HG02588 (cell line): ENCODE measurements around the gene TMCO2.

Experiments used
- ATAC-seq: cut with Tn5 transposase; IDR thresholded peaks from one replicate; pipeline ENCODE4 v1.9.1; 2021; ENCODE audit warnings: mild to moderate bottlenecking, moderate library complexity; ENCODE audit not compliant: unreplicated experiment

Gene TMCO2

DNA sequence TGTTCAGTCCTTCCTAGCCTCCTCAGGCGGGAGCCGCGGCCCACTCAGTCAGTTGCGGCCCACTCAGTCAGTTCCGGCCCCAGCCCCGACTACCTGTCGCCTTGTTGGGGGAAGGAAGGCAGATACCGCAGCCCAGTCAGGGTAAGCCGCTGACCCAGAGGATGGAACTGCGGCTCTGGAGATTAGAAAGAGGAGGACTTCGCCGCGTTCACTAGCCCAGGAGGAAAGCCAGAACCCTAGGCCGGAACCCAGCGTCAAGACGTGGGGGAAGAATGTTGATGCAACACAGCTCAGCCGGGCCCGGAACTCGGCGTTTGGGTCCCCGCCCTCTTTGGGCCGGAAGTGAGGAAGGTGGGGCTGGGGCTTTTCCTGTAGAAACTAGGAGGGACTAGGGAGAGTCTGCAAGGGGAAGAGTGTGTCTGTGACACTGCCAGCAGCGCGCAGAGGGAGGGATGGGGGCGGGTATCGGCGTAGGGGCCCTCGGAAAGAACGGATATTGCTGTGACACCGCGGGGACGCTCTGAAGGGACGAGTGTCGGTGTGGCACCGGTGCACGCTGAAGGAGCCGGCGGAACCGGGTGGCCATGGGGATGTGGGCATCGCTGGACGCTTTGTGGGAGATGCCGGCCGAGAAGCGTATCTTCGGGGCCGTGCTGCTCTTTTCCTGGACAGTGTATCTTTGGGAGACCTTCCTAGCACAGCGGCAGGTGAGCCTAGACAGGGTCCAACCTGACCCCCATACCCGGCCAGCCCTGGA lies 10.1 kb downstream of the TMCO2 start, which contains the start of gene ZMPSTE24:
Gene ZMPSTE24, plus strand, starts transcription at position 549 of the 757 bp plus-strand sequence. Its CDS starts 36 bp downstream, at position 585.
- peak; percentile 93 for ATAC-seq

DNA sequence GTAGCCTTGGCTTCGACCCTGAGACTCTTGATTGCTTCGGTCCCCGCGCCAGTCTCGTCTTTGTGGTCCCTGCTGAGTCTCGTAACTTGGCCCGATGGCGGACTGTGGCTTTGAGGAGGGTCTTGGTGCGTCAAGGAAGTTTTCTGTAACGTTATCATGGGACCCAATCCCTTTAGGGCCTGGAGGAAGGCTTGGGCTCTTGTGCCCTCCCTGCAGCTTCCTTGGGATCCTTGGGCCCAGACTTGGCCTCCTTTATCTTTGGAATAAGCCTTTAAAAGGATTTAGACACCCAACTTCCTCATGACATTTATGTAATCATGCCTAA lies 10.7 kb downstream of the TMCO2 start:
- ATAC-seq = no peak

DNA sequence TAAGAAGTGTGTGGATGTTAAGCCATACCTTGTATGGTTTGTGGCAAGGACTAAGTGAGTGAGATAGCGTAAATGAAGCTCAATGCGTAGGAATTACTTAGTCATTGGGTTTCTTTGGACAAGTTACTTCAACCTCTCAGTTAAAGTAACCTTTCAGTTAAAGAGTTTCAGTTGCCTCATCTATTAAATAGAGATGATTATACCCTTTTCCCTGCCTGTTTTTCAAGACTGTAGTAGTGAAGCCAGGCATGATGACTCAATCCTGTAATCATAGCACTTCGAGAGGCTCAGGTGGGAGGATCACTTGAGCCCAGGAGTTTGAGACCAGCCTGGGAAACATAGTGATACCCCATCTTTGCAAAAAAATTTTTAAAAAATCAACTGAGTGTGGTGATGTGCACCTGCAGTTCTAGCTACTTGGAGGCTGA lies 16.6 kb downstream of the TMCO2 start:
- no peak for ATAC-seq

DNA sequence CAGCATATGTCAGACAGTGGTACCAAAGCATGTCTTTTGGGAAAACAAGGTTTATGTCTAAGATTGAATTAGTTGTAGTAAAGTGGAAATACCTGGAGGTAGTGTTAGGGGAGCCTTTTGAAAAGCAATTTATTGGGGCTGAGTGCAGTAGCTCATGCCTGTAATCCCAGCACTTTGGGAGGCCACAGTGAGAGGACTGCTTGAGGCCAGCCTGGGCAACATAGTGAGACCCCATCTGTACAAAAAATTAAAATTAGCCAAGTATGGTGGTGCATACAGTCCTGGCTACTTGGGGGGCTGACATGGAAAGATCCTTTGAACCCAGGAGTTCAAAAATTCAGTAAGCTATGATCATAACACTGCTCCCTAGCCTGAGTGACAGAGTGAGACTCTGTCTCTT lies 17.6 kb downstream of the TMCO2 start:
- ATAC-seq = no peak

DNA sequence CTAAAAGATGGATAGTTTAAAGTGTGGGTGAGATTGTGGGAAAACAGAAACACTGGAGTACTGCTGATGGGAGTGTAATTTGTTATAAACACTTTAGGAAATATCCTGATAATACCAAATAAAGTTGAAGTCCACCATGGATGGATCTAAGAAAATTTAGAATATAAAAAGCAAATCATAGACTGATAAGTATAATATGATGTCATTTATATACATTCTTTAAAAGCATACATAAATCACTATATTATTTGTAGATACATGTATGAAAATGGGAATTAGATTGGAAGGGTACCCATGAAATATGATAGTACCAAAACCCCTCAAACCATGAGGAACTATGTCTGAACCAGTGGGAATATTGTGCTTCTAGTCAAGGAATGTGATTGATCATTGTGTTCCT lies 18.2 kb downstream of the TMCO2 start:
- no peak for ATAC-seq

DNA sequence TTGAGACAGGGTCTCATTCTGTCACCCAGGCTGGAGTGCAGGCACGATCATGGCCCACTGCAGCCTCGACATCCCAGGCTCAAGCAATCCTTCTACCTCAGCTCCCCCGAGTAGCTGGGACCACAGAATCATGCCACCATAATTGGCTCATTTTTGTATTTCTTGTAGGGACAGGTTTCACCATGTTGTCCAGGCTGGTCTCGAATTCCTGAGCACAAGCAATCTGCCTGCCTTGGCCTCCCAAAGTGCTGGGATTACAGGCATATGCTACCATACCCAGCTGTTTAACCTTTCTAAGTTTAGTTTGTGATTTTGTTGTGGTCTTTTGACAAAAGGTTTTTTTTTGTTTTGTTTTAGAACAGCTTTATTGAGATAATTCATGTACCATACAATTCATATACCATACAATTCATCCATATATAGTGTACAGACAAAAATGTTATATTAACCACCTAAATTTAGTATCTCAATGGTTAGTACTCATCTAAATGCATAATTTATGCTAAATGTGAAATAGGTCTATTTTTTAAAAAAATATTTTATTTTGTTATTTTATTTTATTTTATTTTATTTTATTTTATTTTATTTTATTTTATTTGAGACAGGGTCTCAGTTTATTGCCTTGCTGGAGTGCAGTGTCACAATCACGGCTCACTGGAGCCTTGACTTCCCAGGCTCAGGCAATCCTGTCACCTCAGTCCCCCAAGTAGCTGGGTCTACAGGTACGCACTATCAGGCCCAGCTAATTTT lies 19.2 kb downstream of the TMCO2 start:
- no peak for ATAC-seq

DNA sequence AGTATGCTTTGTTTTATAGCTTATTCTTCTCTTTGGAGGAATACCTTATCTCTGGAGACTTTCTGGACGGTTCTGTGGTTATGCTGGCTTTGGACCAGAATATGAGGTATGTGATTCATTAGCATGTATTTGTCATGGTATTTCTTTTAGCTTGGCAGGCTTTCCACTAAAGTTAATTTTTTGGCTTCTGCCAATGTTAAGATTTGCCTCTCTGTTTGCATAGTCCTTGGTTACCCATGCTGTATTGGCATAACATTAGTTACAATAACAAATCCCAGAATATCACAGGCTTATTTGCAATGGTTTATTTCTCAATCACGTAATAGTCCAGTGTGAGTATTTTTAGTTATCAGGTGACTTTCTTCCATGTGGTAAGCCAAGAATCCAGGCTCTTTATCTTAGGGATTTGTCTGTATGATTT lies 20.0 kb downstream of the TMCO2 start:
- no peak for ATAC-seq

DNA sequence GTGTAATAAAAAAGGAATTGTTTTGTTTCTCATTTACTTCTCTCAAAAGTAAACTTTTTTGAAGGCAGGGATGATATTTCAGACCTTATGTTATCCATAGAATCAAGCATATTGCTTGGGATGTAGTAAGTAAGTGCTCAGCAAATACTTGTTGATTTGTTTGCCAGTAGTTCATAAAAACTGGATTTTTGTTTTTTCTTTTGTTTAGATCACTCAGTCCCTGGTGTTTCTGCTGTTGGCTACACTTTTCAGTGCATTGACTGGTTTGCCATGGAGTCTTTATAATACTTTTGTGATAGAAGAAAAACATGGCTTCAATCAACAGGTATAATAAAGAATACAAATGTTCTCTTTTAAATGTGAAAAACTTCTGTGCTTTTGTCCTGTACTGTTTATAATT lies 20.5 kb downstream of the TMCO2 start:
- ATAC-seq = no peak

DNA sequence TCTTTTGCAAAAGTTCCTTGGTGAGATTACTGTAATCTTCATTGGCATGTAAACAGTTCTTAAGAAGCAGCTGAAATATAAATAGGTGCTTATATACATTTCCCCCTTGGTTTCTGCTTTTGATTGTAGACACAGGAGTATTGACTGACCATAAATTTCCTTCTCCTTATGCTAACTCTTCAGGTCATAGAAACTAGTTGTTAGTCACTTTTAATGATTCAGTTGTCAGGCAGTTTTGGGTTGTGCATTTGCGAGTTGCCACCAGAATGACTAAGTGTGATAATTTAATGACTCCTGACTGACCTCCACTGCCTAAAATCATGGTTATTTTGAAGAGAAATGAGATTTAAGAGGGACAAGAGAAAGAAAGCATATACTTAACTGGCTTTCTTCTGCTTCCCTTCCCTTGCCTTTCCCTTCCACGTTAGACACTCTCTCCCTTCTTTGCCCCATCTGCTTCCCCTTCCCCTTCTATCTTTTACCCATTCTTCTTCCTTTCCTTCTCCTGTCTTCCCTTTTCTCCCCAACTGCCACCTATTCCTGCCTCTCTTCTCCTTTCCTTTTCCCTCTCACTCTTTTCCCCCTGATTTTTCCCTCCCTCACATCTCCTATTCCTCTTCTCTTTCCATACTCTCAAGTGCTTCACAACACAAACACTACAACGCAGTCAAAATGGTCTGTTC lies 22.6 kb downstream of the TMCO2 start:
- ATAC-seq = no peak

DNA sequence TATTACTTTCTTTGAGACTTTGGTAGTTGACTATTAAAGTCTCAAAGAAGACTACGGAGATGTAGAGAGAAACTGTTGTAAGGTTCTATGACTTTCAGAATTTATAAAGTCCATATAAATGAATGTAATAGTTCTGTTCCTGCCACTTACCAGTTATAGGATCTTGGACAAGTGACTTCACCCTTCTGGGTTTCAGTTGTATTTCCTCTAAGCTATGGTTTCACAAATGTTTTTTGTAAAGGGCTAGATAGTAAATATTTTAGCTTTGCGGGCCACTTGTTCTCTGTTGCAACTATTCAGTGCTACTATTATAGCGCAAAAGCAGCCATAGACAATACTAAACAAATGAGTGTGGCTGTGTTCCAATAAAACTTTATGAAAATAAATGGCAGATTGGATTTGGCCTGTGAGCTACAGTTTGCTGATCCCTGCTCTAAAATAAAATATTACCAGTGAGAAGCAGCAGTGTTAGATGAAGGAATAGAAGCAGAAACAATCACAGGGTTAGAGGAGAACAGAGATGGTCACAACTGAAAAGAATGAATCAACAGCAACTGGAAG lies 25.0 kb downstream of the TMCO2 start:
- ATAC-seq = no peak

DNA sequence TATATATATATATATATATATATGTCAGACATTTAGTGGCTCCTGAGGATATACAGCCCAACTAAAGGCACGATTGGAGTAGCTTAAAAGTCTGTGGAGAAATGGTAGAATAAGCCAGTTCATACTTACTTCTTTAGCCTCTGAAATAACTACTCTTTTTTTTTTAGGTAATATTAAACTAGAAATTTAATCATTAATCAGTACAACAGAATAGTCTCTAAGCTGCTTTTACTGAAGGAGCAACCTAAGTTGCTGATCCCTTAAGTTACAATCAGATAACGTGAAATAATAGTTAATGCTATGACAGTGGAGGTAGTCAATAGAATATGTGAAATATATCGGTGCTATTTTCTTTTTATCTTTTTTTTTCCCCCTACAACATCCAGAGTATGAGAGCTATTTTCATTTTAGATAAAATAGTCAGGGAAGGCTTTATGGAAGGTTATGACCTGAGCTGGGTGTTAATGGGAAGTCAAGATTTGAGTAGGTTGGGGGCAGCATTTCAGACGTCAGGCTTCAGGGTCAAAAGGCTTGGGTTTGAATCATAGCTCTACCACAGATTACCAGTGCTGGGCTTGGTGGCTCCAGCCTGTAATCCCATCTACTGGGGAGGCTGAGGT lies 25.9 kb downstream of the TMCO2 start:
- no peak for ATAC-seq

DNA sequence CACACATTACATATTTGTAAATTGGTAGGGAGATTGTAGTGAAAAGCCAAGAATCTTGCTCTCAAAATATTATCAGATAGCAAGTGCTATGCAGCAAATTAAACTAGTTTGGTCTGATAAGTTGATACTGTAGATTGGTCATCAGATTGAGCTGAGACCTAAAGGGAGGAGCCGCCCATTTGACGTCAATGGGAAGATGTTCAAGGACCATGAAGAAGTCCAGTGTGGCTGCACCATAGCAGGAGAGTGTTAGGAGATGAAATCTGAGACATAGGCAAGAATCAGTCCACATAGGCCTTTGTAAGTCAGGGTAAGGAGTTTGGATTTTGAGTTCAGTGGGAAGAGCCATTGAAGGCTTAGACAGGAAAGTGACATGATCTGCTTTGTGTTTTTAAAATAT lies 26.6 kb downstream of the TMCO2 start:
- no peak for ATAC-seq

DNA sequence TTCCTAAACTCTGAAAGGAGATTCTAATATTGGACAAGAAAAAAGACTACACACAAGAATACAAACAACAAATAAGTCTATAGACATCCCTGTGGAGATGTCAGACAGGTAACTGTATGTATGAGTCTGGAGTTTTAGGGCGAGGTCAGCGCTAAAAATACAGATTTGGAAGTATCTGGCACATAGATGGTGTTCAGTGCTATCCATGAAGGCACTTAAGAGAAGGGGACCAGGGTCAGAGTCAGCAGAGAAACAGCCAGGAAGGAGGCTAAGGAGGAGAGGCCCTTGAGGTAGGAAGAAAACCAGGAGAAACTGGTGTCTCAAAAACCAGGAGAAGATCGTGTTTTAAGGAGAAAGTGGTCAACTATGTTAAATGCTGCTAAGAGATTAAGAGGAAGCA lies 28.4 kb downstream of the TMCO2 start:
- no peak for ATAC-seq

DNA sequence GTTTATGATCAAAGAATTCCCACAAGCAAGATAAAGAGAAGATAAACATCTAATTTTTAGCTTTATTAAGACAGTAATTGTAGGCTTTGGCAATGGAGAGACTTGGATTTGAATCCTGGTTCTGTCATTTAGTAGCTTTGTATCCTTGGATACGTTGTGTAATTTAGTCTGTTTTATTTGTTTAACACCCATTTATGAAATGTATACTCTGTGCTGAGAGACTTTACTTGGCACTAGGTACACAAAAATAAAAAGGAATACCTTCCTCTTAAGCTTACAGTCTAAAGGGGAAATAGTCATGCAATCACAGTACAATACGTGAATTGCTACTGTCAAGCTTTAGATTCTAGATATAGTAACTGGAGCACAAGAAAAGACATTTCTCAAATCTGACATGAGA lies 34.1 kb downstream of the TMCO2 start:
- no peak for ATAC-seq

DNA sequence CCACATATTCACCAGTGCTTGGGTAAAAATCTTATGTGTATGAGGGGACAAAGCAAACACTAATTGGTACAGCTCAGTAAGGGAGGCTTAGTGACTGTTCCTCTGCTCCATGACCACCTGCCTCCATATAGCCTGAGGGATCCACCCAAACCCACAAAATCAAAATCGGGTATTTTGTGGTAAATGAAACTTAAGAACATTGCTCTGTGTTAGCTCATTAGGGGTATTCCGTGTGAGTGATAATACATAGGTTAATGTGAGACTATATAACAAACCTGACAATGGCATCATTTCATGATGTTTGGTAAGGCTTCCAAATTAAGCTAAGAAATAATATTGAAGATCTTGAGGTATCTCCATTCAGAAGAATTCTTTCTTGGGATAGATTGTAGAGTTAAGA lies 43.6 kb downstream of the TMCO2 start:
- ATAC-seq = no peak

DNA sequence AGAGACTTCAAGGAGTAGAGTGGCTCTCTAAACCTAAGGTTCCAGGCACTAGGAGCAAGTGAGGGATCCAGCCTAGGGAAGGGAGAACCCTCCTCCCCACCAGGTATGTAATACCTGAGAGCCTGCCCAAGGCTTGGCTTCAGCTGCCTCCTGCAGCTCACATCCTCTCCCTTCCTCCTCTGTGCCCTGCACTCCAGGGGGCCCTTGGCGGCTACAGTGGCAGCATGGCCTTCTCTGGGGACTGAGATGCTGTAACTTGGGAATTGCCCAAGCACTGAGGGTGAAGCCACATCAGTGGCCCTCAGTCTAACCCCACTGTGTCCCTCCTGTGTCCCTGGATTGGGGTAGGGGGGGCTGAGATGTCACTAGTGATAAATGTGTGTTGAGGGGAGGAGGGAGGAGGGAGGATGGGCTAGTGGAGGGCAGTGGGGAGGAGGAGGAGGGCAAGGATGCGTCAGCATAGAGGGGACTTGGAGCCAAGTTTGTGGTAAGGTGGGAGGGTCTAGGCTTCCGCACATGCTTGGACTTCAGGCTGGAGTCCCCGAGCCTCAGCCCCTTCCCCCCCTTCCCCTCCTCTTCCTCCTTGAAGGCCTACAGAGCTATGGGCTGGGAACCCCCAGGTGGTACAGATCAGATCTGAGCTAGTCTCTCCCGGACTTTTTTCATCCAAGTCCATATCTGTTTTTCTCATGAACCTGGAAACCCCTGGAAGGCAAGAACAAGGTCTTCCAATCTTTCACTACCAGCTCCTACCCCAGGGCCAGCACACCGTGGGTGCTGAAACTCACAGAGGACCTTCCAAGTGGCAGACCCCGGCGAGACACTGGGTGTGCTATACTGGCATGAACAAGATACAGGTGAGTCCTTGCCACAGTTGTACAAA lies 51.9 kb downstream of the TMCO2 start:
- ATAC-seq = no peak

DNA sequence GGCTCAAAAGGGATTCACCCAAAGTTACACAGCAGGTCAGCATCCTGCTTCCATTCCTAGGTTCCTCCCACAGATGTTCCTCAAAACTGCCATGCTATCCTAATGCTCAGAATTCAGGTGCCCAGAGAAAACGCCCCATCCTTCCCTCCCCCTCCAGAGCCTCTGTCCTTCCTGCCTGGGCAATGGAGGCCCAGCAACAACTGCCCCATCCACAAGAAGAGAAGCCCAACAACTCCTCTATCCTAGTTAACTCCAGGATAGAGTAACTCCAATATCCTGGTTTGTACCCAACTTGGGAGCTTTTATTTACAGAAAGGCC lies 52.5 kb downstream of the TMCO2 start:
- ATAC-seq = no peak

DNA sequence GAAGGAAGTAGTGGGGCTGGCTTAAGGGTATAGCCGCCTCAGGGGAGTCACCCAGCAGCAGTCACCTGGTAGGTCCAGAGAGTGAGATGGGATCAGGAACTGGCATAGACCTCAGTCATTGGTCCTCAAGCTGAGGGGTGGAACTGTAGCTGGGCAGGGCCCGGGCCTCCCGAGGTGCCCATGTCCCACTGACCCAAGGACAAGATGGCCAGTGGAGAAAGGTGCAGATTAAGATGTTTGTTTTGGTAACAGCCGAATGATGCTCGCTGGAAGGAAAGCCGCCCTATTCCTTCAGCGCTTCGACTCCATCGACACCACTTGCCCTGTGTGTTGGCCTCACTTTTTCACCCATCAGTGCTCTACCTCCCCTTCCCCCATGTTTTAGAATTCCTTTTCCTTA lies 52.9 kb downstream of the TMCO2 start:
- no peak for ATAC-seq

DNA sequence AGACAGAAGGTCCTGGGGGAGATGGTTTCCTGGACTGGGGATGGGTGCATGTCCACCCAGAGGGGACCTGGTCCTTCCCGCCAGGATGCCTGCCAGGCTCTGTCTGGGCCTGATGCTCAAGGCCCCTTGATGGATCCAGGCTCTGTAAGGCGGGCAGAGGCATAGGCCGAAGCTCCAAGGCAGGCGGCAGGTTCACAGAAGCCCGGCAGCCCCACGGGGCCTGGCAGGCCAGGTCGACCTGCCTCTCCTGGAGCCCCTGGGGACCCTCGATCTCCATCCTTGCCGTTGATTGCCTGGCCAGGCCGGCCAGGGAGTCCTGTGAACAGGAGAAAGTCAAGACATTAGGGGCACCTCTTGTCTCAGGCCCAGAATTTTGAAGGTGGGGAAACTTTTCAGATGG lies 53.3 kb downstream of the TMCO2 start:
- no peak for ATAC-seq
